Memory B cell (primary cell): Measurements from ENCODE around the gene LPIN1.
"Not testable (repeated sequence)": the region's sequence is repeated elsewhere in the genome, so short reads cannot be mapped to it uniquely, and the experiment has no call there.

Experiments
- ATAC-seq: fragments of 150-1000 bp; cut with Tn5 transposase; 2 replicates; pipeline ENCODE4 v1.10.0; 2021; ENCODE audit warnings: low read depth, mild to moderate bottlenecking, moderate library complexity
- DNase-seq, 2 donors: peaks; one replicate each; pipeline ENCODE4 v3.0.0; 2022; ENCODE audit warnings: low spot score in 2 of 2
- H3K27ac Mint-ChIP-seq: one replicate; pipeline ENCODE4 v1.8.0; 2022; ENCODE audit warnings: mild to moderate bottlenecking, moderate library complexity, mixed read lengths
- H3K27me3 Mint-ChIP-seq: one replicate; pipeline ENCODE4 v1.8.0; 2022; ENCODE audit warnings: mixed read lengths
- H3K36me3 Mint-ChIP-seq: one replicate; pipeline ENCODE4 v1.8.0; 2022; ENCODE audit warnings: mild to moderate bottlenecking, mixed read lengths
- H3K4me1 Mint-ChIP-seq: one replicate; pipeline ENCODE4 v1.8.0; 2022; ENCODE audit warnings: mixed read lengths
- H3K4me3 Mint-ChIP-seq: one replicate; pipeline ENCODE4 v1.8.0; 2022; ENCODE audit warnings: mild to moderate bottlenecking, moderate library complexity, mixed read lengths
- H3K9me3 Mint-ChIP-seq: one replicate; pipeline ENCODE4 v1.8.0; 2022; ENCODE audit warnings: mixed read lengths

Gene LPIN1

DNA sequence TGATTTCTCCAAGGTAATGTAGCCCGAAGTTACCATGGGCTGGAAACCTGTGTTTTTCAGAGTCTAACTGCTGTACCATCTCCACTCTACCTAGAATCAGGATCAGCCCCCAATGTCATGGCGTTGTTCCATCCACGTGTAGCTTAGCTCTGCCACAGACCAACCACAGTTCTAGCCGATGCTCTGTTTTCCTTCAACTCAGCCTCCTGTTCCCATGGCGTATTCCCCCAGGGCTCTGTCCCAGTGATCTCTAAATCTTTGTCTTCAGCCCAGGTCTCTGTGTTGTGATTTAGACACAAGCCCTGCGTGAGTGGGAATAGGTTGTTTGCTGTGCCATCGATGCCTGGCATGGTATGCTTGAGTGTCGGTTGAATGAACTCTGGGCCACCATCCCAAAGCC is 53.4 kb downstream of the LPIN1 start:
- ATAC-seq, result no peak
- Mint-ChIP-seq H3K27ac (no peak overlapping the region), H3K4me1 (no peaks in the 10 kb centered on the region), H3K9me3 (no peaks in the 10 kb centered on the region), H3K27me3 (no peaks in the 10 kb centered on the region), H3K36me3 (peaks cover 48% of the 10 kb centered on the region), H3K4me3 (no peak overlapping the region)
- no peak for DNase-seq

DNA sequence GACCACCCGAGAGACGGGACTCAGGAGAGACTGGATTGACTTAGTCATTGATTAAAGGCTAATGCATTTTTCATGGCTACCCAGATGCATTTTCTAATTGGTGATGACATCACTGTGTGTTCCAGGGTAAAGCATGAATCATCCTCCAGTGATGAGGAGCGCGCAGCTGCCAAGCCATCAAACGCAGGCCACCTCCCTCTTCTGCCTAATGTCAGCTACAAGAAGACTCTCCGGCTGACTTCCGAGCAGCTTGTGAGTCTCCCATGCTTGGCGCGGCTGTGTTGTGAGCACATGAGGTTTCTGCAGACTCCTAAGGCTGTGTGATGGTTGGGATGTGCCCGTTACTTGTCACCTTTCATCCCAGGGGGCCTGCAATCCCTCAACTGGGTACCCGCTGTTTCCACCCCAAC is 56.4 kb downstream of the LPIN1 start:
- H3K36me3 Mint-ChIP-seq, result peaks cover 53% of the 10 kb centered on the region
- no peak overlapping the region for H3K4me3 Mint-ChIP-seq
- no peaks in the 10 kb centered on the region for H3K9me3 Mint-ChIP-seq
- no peaks in the 10 kb centered on the region for H3K27me3 Mint-ChIP-seq
- ATAC-seq (no peak), DNase-seq (no peak)
- no peak overlapping the region for H3K27ac Mint-ChIP-seq
- no peaks in the 10 kb centered on the region for H3K4me1 Mint-ChIP-seq

DNA sequence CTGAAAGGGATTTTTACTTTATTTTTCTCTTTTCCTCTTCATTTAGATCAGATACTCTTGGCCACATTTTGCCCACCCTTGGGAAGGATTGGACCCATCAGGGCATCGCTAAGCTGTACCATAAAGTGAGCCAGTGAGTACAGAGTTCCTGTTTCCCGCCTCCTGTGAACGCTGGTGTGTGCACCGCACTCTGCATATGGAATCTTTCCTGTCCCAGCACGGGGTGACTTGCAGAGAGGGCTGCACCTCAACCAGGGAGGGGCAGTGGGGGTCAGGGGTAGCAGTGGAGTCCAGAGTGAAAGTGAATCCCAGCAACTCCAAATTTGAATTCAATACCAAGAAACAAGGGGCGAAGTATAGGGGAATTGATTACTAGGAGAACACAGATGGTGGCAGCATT is 58.6 kb downstream of the LPIN1 start:
- DNase-seq (no peak), ATAC-seq (no peak)
- Mint-ChIP-seq H3K27me3 (no peaks in the 10 kb centered on the region), H3K9me3 (no peaks in the 10 kb centered on the region), H3K27ac (no peak overlapping the region), H3K4me1 (no peaks in the 10 kb centered on the region), H3K4me3 (no peak overlapping the region), H3K36me3 (peaks cover 58% of the 10 kb centered on the region)

DNA sequence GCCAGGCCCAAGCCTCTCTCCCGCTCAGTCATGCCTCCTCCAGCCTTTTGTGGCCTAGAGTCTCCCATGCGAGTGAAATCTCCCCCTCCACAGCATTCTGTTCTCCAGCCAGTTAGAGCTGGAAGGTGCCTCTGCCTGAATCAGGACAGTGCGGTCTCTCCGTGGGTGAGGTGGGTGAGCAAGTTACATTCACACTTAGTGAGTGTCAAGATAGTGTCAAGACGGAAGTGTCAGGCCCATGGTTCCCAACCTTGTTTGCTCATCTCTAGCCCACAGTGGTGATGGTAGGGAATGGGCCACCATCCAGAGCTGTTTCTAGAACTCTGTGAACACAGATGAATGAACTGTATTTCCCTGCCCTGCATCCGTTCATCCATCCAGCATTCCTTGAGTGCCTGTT is 59.5 kb downstream of the LPIN1 start:
- Mint-ChIP-seq H3K9me3 (no peaks in the 10 kb centered on the region), H3K4me3 (no peak overlapping the region), H3K27me3 (no peaks in the 10 kb centered on the region), H3K4me1 (no peaks in the 10 kb centered on the region), H3K36me3 (peaks cover 58% of the 10 kb centered on the region), H3K27ac (no peak overlapping the region)
- no peak for ATAC-seq
- DNase-seq, result no peak

DNA sequence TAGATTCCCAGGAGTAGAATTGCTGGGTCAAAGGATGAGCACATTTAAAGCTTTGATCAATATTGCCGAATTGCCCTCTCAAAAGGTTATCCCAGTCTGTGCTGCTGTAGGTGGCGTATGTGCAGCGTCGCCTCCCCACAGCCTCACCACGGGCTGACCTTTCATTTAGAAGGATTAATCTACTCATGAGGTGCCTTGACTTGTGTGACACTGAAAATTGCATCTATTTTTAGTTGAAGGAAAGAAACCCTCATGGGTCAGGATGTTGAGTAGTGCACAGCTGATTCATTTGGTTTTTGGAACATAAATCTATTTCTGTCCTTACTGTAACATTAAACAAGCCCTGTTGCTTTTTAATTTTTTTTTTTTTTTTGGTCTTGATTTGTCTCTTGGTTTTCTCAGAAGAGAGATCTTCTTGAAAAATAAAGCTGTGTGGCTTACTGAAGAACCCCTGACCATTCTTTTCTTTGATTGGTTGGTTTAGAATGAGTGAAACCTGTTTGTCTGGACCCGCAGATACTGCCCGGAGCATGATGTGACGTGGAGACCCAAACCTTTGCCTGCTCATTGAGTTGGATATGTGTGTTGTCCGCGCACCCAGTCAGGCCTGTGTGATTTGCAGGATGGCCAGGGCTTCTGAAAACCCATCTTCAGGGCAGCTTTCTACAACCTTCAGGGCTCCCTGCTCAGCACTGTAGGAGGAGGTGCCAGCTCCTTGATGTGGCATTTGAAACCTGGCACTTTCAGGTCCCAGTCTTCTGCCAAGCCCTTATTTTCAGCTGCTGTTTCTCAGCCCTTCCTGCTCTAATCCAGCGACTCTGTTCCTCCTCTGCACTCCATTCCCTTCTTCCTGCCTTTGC is 61.0 kb downstream of the LPIN1 start:
- ATAC-seq, result no peak
- peaks cover 55% of the 10 kb centered on the region for H3K36me3 Mint-ChIP-seq
- H3K4me3 Mint-ChIP-seq, result no peak overlapping the region
- DNase-seq, result no peak
- no peaks in the 10 kb centered on the region for H3K27me3 Mint-ChIP-seq
- no peaks in the 10 kb centered on the region for H3K9me3 Mint-ChIP-seq
- no peaks in the 10 kb centered on the region for H3K4me1 Mint-ChIP-seq
- H3K27ac Mint-ChIP-seq, result no peak overlapping the region

DNA sequence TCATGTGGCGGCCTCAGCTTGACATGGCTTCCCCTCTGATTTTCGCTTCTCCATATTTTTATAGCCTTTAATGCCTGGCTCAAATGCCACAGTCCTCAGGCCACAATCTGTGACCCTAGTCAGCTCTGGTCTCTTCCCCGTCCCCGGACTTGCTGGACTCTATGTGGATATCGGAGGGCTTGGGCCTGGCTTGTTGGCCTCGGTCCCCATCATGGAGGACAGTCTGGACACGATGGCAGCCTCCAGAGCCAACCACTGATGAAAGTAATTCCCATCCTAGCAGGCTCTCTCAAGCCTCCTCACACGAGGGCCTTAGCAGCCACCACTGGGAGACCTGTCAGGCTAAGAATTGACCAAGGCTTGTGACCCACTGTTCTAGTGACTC is 61.6 kb downstream of the LPIN1 start:
- no peak for ATAC-seq
- no peak overlapping the region for H3K27ac Mint-ChIP-seq

DNA sequence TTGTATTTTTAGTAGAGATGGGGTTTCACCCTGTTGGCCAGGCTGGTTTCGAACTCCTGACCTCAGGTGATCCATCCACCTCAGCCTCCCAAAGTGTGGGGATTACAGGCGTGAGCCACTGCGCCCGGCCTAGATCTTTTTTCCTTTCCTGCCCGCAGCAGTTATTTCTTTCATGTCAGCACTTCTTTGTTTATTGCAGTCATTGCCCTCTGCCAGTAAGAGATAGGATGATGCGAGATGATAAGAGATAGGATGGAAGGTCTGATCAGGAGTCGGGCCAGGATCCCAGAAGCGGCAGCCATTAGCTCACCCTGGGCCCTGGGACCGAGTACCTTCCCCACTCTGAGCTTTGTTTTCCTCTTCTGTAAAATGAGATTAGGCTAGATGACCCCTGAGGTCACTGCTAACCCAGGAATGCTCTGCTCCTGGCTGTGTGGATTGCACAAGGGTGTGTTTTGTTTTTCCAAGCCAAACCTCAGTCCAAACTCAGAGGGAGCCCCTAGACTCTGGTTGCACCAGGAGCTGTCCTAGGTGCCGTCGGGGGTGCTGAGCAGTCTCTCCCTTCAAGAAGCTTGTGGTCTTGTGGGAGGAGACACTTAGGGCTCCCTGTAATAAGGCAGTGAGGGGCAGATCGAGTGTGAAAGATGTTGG is 63.3 kb downstream of the LPIN1 start:
- peaks cover 53% of the 10 kb centered on the region for H3K36me3 Mint-ChIP-seq
- no peaks in the 10 kb centered on the region for H3K27me3 Mint-ChIP-seq
- H3K27ac Mint-ChIP-seq, result peak overlapping the region; percentile 60
- no peak overlapping the region for H3K4me3 Mint-ChIP-seq
- no peak for DNase-seq
- no peaks in the 10 kb centered on the region for H3K9me3 Mint-ChIP-seq
- H3K4me1 Mint-ChIP-seq, result no peaks in the 10 kb centered on the region
- ATAC-seq, result no peak

More for the DNA sequence above, 61.6 kb downstream of the LPIN1 start:
- H3K36me3 Mint-ChIP-seq, result peaks cover 55% of the 10 kb centered on the region
- no peak overlapping the region for H3K4me3 Mint-ChIP-seq
- no peak for DNase-seq
- no peaks in the 10 kb centered on the region for H3K27me3 Mint-ChIP-seq
- H3K4me1 Mint-ChIP-seq, result no peaks in the 10 kb centered on the region
- no peaks in the 10 kb centered on the region for H3K9me3 Mint-ChIP-seq

DNA sequence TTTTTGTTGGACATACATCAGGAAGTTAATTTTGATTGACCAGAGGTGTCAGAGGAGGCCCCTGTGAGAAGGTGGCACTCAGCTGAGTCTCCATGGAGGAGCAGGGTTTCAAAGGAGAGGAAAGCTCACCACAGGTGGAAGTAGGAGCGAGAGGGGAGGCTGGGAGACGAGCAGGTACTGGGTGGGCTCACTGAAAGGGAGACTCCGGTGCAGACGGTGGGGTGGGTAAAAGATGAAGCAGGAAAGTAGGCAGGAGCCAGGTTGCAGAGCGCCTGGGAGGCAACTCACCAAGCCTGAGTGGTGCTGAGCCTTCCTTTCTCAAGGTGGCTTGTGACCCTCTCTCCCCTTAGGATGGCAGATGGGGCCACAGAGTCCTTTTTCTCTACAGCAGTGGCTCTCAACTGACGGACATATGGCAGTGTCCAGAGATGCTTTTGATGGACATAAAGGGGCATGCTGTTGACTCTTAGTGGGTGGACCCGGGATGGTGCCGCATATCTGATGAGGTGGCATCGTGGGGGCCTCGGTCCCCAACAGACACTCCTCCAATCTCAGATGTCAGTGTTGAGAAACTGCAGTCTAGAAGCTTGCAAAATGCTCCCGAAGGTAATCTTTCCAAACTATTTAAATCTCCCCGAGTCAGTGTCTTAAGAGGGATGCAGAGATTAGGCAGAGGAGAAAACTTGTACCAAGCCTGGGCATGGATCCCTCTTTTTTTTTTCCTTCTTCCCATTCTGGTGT is 64.0 kb downstream of the LPIN1 start:
- ATAC-seq (no peak), DNase-seq (no peak)
- Mint-ChIP-seq H3K4me3 (no peak overlapping the region), H3K27me3 (no peaks in the 10 kb centered on the region), H3K4me1 (no peaks in the 10 kb centered on the region), H3K27ac (peak overlapping the region; percentile 60), H3K9me3 (no peaks in the 10 kb centered on the region), H3K36me3 (peaks cover 54% of the 10 kb centered on the region)

DNA sequence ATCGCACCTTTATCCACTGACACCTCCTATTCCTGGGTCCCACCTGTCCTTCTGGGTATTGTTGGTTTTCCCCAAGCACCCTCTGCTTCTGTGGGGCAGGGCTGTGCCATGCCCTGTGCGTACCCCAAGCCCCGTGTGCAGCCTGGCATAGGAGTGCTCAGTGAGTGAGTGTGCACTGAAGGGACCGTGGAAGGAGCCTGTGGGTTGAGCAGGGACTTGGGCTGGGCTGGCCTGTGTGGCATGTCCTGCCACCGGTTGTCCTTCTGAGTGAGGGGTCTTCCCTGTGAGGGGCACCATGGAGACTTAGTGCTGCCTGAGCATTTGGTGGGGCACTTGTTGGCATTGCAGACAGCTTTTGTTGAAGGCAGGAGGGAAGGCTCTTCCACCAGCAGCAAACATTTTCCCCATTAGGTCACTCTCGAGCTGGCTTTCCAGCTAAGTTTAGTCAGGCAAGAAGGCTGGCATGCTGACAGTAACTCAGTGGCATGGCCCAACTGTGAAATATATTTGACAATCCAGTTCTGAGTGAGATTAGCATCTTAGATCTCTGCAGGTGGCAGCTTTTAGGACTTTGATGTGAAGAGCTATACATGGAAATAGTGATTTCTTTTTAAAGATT is 64.7 kb downstream of the LPIN1 start:
- Mint-ChIP-seq H3K4me1 (no peaks in the 10 kb centered on the region), H3K4me3 (no peak overlapping the region), H3K9me3 (no peaks in the 10 kb centered on the region), H3K27me3 (no peaks in the 10 kb centered on the region), H3K36me3 (peaks cover 53% of the 10 kb centered on the region), H3K27ac (no peak overlapping the region)
- DNase-seq, result no peak
- no peak for ATAC-seq

DNA sequence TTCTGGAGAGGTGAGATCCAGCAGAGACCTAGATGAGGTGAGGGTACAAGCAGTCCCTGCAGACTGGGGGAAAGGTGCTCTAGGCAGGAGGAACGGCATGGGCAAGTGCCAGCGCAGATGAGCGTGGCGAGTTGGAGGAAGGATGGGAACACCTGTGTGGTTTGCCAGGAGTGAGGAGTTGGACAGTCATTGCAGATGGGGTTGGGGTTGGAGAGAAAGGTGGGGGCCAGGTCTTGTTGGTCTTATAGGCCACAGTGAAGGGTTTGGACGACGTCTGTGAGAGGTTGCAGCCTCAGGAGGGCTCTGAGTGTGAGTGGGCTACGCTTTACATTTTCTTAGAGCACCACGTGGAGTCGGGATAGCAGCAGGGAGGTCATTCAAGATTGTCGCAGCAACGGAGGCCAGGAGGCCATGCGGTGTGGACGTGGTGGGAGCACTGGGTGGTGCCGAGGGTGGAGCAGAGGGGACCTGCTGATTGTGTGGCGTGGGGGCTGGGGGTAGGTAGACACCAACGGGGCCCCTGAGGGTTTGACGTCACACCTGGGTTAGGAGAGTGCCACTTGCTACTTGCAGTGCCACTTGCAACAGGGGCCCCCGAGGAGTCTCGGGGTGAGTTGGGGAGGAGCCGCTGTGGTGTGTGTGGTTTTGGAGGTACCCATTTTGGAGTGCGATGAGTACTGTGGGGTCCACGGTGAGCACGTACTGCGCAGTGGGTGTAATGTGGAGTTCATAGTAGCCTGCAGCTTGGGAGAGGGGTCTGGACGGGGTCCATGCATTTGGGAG is 66.2 kb downstream of the LPIN1 start:
- Mint-ChIP-seq H3K36me3 (peaks cover 55% of the 10 kb centered on the region), H3K27me3 (no peaks in the 10 kb centered on the region), H3K4me3 (no peak overlapping the region), H3K4me1 (no peaks in the 10 kb centered on the region), H3K9me3 (no peaks in the 10 kb centered on the region), H3K27ac (no peak overlapping the region)
- no peak for DNase-seq
- ATAC-seq, result no peak

DNA sequence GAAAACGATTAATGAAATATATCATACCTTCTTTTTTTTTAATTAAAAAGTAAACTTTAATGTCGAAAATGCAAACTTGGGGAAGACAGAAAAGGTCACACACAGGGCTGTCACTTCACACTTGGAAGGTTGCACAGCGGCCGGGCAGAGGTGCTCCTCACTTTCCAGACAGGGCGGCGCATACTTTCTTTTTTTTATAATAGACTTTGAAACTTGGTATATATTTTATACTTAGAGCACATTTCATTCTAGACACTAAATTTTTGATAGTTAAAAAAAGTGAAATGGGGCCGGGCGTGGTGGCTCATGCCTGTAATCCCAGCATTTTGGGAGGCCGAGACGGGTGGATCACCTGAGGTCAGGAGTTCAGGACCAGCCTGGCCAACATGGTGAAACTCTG is 66.9 kb downstream of the LPIN1 start:
- H3K9me3 Mint-ChIP-seq, DNase-seq, H3K4me3 Mint-ChIP-seq, H3K4me1 Mint-ChIP-seq, H3K27me3 Mint-ChIP-seq, ATAC-seq, H3K27ac Mint-ChIP-seq: not testable (repeated sequence)
- H3K36me3 Mint-ChIP-seq, result peaks cover 50% of the 10 kb centered on the region

DNA sequence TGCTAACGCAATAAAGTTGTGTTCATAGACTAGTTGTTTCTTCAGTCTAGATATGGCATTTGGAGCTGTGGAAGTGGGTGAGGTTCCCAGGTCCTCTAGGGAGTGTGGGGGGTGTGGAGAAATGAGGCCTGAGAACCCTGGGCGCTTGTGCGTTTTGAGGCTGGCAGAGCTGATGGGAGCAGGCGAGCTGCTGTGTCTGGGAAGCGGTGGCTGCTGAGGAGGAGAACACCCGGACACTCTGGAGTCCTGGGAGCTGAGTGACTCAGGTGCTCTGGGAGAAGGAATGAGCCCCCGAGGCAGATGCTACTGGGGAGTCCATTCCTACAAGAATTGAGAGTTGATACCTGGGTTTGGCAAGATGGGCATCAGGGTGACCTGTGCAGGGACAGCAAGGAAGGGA is 67.5 kb downstream of the LPIN1 start:
- DNase-seq (no peak), ATAC-seq (no peak)
- Mint-ChIP-seq H3K4me1 (no peaks in the 10 kb centered on the region), H3K9me3 (no peaks in the 10 kb centered on the region), H3K4me3 (no peak overlapping the region), H3K36me3 (peaks cover 47% of the 10 kb centered on the region), H3K27me3 (no peaks in the 10 kb centered on the region), H3K27ac (no peak overlapping the region)

DNA sequence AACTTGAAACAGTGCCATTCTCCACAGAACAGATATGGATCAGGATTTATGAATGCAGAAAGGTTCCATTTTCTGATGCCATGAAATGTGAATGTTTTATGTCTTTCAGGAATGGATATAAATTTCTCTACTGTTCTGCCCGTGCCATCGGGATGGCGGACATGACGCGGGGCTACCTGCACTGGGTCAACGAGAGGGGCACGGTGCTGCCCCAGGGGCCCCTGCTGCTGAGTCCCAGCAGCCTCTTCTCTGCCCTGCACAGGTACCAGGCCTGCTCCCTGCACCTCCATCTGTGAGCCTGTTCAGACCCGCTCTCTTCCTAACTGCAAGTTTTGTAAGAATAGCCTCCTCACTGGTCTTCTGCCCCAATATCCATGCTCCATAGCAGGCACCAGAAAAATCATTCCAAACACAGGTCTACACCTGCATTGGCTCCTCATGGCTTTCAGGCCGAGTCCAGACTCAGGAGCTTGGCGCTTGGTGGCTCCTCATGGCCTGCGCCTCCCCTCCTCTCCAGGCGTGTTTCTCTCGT is 68.6 kb downstream of the LPIN1 start:
- Mint-ChIP-seq H3K27ac (no peak overlapping the region), H3K9me3 (no peaks in the 10 kb centered on the region), H3K4me3 (no peak overlapping the region), H3K27me3 (no peaks in the 10 kb centered on the region), H3K4me1 (no peaks in the 10 kb centered on the region), H3K36me3 (peaks cover 50% of the 10 kb centered on the region)
- ATAC-seq (no peak), DNase-seq (no peak)
